Umbilical cord (tissue), 2 donors: Measurements from ENCODE around the gene CITED2. TPM values are rescaled to one million over a fixed set of nuclear protein-coding genes. Genes with fewer than 3 reads are reported as not detected.

ENCODE experiments used
- DNase-seq: peaks from one replicate; pipeline ENCODE4 v3.0.0-alpha.2; 2015; ENCODE audit warnings: low spot score
- total RNA-seq: library from RNA; depleted of rRNA; stranded (reverse); fragments of >200 nt; gene quantifications from one replicate; pipeline ENCODE4 v1.2.3, GENCODE V29; 2014; ENCODE audit warnings: low replicate concordance; ENCODE audit not compliant: insufficient read depth

Gene CITED2
- total RNA-seq, 1 donor from 2014 or later: 122 TPM

GRCh38 chr6:139330826-139331500, 43.5 kb downstream of the CITED2 start:
- no peak for DNase-seq

- DNase-seq: no peak
These were observed 44.1 kb downstream of the CITED2 start for GRCh38 chr6:139330306-139330705.

DNA sequence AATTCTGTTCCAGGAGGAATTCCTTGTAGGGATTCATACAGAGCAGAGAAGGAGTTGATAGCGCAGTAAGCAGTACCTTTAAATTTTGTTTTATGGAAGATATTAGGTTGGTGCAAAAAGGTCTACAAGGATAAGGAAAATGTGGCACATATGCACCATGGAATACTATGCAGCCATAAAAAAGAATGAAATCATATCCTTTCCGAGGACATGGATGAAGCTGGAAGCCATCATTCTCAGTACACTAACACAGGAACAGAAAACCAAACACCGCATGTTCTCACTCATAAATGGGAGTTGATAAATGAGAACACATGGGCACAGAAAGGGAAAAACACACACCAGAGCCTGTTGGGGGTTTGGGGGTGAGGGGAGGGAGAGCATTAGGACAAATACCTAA, 45.2 kb downstream of the CITED2 start:
- DNase-seq: no peak

GRCh38 chr6:139327038-139327437, 47.4 kb downstream of the CITED2 start:
- DNase-seq: no peak

DNA sequence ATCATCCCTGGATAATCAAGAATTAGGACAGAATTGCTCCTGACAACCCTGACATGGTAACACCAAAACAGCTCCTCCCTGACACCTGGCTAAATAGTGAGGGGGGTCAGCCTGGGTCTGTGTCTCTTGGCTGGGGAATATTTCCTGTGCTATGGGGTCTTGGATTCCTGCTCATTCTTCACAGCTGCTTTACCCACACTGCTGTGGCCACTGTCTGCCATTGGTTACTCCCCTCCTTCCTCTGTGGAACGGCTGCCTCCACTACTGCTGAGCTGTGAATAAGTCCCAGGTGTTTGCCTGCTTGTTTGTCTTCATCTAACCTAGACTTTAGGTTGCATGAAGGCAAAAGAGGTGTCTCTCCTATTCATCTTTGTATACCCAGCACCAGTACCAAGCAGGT, 48.8 kb downstream of the CITED2 start:
- no peak for DNase-seq

DNA sequence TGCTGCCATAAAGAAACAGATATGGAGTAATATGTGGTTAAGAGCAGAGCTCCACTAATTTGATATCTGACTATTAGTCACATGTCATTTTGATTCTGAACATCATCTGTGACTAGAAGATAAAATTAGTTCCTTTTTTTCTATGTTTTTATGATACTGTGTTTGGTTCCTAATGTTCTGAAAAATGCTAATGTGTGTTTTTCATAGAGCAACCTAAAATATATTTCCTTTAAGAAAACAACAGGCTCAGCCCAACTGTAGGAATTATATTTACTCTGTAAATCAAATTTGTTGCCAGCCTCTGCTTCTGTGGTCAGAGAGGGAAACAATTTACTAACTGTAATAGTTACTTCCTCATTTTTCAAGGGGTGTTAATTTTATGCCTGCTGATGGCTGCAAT, 49.3 kb downstream of the CITED2 start:
- DNase-seq: no peak

DNA sequence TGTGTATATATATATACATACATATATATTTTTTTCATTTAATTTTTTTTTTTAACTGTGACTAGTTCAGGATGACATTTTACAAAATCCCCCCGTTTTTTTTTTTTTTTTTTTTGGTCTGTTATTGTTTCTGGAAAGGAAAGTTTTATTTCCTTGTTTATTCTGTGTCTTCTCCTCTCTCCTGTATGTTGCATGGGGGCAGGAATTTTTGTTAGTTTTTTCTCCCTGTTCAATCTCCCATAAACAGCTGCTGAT, 50.2 kb downstream of the CITED2 start:
- no peak for DNase-seq

- peak; percentile 49 for DNase-seq
These were observed 50.7 kb downstream of the CITED2 start for GRCh38 chr6:139323511-139324300.

Other genes starting within 250 kb of the CITED2 start
- 26.2 TPM for gene HECA, start 239.6 kb downstream of the CITED2 start, total RNA-seq
- 3.9 TPM for gene TXLNB, start 82.7 kb downstream of the CITED2 start, total RNA-seq